ENCODE results near the gene SLC39A13.
A peak's percentile ranks its signal among the peaks of the same experiment; 100 is the strongest.

The SLC39A13 gene

DNA sequence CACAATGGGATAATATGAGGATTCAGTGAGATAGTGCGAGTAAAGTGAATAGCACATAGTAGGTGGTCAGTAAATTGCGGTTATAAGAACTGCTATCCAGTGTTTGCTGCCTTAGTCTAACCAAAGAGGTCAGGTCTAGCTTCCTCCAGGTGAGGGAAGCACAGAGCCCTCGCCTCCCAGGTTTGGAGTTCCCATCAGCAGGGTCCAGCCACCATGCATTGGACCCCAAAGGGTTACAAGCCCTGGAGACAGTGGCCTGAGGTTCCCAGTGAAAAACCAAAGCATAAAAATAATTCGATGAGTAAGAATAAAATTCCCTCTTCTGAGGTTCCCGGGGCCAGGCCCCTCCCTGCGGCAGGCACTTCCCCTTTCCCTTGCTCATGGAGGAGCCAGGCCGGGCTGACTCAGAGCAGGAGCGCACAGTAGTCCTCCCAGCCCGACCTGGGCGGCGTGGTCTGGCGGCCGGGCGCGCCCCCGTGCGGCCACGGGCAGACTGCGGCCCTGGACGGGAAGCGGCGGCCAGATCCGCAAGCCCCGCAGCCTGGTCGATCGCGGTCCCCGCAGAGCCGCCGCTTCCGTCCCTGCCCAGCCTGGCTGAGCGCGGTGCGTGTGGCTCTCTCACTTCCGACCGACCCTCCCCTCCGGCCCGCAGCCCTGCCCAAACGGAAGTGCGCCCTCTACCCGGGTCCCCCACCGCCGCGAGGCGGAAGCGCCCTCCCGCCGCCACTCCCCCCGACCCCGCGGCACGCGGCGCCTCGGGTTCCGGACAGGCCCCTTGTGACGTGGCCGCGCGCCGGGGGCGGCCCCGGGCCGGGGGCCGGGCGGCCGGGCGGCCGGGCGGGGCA is at the start of gene SLC39A13:
TSS of gene SLC39A13 (plus strand) at position 845 of the 845 bp plus-strand sequence. CDS start 1,505 bp downstream, outside the sequence.
- DNase-seq, result peak; percentile 94

DNA sequence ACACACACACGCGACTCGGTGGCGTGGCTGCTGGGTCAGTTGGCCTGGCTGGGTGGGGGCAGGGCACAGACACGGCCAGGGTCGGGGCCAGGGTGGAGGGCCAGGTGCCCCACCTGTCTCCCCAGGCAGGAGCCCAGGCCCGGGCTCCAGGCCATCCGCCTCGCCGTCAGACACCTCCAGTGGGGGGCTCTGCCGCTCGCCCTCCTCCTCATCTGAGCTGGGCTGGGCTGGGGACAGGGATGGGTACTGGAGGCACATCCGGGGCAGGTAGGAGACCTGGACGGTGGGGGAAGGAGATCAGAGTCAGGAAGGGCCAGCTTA is 49.7 kb upstream of the SLC39A13 start:
- DNase-seq, result no peak

DNA sequence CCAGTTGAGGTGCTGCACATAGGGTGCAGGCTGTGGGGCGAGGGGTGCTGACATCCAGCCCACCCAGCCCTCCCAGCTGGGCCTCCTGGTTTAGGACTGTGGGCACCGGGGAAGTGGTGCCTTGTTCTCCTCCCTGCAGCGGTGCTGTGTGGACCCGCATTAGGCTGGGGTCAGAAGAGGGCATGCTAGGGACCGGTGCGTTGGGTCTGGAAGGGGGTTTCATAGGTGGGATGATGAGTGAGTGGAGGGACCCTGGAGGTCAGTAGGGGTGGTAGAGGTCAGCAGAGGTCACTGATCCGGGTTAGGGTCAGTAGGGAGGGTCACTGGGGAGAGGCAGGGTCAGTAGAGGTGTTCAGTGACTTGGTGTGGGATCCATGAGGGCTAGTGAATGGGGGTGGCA is 49.2 kb upstream of the SLC39A13 start:
- no peak for DNase-seq

DNA sequence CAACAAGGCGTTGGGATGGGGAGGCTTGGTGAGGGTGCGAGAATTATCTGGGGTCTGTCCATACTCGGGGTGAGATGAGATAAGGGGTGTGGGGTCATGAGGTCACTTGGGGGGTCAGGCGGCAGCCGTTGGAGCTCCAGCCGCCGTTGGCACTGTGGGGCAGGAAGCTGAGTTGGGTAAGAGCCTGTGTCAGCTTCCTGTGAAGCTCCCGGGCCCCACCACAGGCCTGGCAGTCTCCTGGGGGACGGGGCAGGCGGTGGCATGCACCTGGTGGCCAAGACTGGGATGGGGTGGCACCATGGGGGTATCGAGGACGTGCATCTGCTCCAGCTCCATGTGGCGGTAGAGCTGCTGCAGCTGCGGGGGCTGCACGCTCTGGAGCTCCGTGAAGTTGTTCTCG is 48.8 kb upstream of the SLC39A13 start:
- no peak for DNase-seq

DNA sequence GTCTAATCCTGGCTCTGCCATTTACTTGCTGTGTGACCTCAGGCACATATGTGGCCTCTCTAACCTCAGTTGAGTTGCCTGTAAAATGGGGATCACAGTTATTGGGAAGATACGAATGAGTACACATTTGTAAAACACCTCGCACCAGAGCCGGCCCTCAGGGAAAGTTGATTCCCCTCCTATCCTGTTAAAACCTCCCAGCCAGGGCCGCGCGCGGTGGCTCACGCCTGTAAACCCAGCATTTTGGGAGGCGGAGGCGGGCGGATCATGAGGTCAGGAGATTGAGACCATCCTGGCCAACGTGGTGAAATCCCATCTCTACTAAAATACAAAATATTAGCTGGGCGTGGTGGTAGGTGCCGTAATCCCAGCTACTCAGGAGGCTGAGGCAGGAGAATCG is 48.0 kb upstream of the SLC39A13 start:
- DNase-seq, result no peak

DNA sequence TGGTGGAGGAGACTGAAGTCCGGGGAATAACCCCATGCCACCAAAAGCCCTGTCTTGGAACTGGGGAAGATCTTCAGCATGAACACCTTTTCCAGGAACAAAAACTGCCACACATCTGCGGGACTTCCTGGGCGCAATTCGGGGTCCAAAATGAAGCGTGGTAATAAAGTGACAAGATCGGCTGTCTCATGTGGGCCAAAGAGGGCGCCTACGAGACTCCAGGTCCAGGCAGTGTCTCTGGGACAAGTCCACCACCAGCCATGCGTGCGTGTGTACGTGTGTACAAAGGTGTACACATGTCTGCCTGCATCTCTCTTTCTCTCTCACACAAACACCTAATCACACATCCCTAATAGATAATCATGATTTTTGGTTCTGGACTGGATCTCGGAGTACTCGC is 47.0 kb upstream of the SLC39A13 start:
- DNase-seq, result no peak

DNA sequence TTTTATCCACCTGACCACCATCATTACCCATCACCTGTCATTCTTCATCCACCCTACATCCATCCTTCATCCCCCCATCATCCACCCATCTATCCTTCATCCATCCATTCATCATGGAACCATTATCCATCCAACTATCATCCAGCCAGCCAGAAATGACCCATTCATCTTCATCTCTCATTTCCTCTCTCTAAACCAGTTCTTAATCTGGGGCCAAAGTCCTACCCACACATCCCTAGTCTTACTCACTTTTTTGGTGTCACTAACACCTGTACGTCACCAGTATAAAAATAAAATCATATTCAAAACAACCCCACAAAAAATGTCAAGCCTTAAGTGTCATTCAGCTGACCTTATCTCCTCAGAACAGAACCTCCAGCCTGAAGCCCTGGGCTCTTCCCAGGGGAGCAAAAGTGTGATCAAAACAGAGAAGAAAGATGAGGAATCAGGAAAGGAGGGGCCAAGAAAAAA is 42.3 kb upstream of the SLC39A13 start:
- no peak for DNase-seq

DNA sequence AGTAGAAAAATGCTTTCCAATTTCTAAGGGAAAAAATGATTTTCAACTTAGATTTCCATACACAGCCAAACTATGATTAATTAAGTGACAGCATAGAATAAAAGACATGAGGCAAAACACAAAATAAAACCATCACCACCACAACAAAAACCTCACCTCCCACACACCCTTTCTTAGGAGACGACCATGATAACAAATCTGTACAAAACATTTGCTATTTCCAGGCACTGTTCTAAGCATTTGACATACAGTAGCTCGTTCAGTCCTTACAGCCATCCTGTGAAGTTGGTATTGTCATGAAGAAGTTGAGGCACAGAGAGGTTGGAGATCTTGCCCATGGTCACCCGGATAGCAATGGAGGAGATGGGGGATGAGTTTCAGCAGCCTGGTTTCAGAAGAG is 38.7 kb upstream of the SLC39A13 start:
- no peak for DNase-seq

DNA sequence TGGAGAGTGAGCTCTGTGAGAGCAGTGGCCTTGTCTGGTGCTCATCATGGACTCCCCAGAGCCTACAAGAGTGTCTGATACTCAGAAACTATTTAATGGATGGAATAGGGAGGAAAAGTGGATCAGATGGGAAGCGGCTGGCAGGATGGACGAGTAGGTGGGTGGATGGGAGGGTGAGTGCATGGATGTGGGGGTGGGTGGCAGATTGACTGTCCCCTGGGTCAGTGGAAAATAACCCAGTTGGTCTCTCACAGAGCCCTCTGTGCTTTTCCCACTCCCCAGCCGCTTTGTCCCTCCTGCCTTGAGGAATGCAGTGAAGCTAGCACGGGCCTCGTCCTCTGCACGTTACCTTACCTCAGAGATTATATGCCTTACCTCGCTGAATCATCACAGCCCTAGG is 36.0 kb upstream of the SLC39A13 start:
- no peak for DNase-seq

DNA sequence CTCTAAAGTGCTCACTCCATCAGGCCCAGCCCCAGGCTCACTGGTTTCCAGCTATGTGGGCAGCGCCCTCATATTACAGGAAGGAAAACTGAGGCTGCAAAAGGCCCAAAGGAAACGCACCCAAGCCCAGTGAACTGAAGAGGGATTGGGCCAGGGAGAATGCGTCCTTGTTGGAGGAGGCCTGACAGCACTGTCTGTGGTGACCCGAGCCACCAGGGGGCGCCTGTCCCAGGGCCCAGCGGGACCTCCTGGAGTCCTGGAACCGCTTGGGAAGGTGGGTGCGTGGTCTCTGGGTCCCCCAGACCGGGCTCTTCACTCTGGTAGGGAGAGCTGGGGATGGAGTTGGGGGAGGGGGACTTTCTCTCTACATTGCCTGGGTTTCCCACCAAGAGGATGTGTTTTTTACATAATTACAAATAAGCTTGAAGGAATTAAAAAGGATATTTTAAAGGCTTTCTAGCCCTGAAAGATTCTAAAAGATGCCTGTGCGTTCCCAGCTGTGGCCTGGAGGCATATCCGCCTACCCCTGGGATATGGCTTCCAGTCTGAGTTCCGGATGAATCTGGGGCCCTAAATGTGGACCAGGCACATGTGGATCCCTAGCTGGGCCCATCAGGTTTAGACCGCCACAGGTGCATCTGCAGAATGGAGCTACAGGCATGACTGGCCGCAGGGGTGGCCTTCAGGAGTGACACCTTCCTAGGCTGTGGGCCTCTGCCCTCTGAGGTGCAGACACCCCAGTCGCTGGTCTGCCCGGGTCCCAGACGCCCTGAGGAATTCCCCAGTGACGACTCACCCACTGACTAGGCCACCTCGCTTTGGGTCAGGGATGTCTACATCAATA is 34.3 kb upstream of the SLC39A13 start:
- peak; percentile 79 to 84 for DNase-seq

DNA sequence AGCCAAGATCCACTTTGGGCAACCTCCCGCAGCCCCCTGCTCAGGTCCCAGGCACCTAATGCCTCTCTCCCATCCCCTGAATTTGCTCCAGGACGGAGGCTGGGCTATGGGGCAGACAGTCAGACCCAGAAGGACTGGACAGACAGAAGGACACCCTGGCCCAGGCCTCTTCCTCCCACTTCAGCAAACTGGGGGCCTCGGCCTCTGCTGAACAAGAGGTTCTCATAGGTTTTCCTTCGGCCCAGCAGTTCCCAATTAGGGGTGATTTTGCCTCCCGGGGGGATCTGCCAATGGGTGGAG is 33.7 kb upstream of the SLC39A13 start:
- no peak for DNase-seq

DNA sequence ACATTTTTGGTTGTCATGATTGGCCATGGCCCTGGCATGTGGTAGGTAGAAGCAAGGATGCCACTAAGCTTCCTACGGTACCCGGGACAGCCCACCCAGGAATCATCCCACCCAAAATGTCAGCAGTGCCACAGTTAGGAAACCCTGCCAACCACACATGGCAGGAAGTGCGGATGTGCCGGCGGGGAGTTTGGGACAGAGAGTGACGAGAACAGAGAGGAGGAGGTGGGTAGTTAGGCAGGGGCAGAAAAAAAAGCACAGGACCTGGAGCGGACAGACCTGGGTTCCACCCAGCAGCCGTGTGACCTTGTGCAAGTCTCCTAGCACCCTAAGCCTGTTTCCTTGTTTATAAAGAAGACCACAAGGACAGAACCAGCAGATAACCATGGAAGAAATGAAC is 33.4 kb upstream of the SLC39A13 start:
- no peak for DNase-seq

DNA sequence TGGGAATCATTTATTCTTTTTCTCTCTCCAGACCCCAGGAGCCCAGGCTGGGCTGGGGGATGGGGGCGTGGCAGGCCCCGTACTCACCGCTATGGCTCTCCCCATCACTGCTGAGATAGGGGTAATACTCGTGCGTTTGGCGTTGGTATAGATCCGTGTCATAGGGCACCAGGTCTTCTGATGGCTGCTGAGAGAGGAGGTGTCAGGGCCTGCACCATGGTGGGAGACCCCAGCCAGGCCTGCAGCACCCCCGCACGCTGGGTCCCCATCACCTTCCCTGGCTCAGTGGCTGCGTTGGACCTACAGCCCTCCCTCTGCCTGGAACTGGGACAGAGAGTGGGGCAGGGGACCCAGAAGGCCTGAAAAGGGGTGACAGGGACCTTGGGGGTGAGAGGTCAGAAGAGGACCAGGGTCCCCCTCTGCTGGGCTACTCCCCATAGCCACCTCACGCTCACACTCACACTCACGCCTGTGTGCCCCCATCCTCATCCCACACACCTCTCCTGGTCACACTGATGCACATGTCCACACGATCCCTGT is 32.8 kb upstream of the SLC39A13 start:
- DNase-seq, result no peak

DNA sequence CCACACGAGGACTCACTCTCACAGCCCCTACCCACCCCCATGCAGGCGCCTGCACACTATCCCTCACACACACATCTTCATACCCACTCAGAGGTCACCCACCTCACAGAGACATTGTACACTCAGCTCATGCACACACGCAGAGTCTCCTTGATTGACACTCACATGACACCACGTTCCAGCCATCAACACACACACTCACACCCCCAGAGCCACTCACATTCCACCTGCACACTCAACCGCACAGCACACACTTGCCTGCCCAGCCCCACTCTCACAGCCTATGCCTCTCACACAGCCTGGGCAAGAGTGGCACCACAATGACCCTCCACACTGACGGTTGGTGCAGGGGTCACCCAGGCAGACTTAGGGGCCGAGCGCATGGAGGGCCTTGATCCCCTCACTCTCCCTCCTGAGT is 32.3 kb upstream of the SLC39A13 start:
- no peak for DNase-seq

DNA sequence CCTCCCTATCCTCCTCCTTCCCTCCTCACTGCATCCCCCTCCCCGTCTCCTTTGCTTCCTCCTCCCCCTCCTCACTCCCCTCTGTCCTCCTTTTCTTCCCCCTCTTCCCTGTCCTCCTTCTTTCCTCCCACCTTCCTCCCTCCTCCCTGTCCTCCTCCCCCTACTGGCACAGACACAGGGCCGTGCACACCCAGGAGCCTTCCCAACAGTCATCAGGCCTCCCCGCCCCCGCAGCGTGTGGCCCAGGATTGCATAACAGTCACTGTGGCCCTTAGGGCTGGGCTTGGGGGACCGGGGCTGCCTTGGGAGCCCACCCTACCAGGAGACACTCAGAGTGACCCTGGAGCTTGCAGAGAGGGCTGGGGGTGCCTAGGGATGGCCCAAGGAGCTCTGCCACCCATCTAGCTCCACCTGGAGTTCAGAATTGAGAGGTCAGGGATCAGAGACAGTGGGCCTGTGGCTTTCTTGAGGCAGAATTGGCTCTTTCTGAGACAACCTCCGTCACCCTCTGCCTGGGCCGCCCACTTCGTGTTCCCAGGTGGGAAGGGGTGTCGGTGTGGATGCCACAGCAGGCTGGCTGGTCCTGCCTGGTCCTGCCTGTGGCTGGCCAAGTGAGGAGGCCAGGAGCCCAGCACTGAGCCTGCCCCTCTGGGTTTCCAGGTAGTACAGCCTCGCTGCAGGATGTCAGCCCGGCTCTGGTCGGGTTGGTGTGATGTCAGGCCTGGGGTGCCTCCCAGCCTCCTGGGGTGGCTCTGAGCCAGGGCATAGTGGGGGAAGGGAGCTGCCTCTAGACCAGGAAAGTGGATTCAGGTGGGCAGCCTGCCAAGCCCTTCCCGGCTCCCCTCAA is 31.6 kb upstream of the SLC39A13 start:
- peak in 1 of 2 donors; percentile 56 for DNase-seq

DNA sequence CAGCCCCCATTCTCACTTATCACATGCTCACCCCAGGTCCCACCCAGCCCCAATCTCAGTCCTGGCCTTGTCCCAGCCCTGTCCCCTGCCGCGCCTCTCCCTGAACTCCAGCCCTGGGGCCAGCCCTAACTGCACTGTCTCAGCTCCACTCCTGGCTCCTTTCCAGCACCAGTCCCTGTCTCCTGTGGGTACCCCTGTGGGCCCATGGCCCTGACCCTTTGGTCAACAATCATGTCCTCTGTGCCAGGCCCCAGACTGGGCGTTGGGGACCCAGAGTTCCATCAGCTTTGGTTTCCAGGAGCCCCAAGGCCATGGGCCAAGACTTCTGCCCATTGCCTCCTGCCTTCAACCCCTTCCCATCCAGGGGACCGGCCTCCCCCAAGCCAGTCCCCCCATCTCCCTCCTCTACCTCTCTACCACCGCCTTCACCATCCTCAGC is 30.8 kb upstream of the SLC39A13 start:
- no peak for DNase-seq

DNA sequence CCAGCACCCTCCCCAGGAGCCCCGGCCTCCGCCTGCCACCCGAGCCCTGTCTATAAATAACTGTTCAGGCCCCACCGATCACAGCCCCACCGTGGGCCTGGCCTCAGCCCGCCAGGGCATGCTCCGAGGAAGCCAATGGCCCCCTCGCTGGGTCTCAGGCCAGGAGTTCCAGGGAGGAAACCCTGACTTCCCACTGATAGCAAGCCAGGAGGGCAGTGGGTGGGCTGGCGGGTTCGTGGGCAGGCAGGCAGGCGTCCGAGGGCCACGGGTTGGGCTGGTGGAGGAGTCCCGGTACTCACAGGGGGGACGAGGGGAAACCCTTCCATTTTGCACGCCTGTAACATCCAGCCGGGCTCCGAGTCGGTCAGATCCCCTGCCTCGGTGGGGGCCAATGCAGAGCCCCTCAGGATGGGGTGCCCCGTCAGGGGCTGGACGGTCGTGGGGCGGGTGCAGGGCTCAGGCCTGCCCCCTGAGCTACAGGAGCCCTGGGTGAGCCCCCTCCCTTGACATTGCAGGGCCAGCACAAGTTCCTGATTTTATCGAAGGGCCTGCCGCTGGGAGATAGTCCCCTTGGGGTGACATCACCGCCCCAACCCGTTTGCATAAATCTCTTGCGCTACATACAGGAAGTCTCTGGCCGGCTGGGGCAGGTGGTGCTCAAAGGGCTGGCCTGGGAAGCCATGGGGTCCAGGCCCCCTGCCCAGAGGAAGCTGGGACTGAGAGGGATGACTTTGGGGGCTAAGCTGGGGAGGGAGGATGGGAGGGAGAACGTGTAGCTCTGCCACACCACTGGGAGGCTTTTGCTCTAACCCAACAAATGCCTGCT is 30.2 kb upstream of the SLC39A13 start, which contains the start of gene SPI1:
TSS of gene SPI1 (minus strand) at position 538 of the 826 bp plus-strand sequence. CDS start at position 344, 194 bp downstream.
- peak in 1 of 2 donors; percentile 84 for DNase-seq

DNA sequence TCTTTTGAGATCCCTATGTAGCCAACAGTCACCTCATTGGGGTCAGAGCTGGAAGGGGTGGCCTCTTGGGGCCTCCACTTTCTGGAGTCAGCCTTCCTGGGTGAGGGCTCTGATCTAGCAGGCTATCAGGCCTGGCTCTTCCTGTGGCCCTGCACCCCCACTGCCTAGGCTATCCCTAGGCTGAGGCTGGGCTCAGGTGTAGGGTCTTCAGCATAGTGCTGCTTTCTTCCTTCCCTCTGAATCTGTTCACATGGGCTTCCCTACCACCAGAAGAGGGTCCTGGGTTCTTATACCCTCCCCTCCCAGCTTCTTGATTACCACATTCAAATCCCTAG is 29.6 kb upstream of the SLC39A13 start:
- no peak for DNase-seq

DNA sequence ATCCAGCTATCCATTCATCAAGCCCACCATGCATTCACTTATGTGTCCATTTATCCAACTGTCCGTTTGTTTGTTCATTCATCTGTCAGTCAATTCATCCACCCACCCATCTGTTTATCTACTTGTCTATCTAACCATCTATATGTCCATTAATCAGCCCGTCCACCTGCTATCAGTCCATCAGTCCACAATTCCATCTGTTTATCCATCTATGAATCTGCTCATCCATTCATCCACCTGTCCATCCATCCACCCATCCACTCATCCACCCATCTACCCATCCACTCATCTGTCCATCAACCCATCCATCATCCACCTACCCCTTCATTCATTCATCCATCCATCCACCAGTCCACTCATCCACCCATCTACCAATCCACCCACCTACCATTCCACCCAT is 29.1 kb upstream of the SLC39A13 start:
- no peak for DNase-seq

DNA sequence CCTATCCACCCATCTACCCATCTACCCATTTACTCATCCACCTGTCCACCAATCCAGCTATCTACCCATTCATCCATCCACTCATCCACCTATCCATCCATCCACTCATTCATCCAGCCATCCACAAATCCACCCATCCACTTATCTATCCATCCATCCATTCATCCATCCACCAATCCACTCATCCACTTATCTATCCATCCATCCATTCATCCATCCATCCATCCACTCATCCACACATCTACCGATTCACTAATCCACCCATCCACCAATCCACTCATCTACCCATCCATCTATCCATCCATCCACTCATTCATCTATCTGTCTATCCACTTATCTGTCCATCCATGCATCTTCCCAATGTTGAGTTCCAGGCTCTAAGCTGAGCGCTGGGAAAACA is 28.3 kb upstream of the SLC39A13 start:
- no peak for DNase-seq

DNA sequence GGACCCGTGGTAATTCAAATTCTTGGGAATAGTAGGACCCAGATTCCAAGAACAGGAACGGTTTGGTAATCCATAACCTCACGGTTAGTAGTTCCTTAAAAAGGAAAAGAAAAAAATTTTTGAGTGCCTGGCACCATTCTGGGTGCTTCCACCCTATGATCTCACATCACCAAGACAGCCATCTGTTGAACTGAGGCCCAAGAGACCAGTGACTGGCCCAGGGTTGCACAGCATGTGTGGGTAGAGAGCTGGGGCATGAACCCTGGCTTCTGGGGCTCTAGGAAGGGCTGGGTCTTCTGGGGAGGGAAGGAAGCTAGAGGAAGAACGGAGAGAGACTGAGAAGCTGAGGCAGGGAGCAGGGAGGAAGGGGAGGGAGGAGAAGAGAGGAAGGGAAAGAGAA is 25.3 kb upstream of the SLC39A13 start:
- no peak for DNase-seq

DNA sequence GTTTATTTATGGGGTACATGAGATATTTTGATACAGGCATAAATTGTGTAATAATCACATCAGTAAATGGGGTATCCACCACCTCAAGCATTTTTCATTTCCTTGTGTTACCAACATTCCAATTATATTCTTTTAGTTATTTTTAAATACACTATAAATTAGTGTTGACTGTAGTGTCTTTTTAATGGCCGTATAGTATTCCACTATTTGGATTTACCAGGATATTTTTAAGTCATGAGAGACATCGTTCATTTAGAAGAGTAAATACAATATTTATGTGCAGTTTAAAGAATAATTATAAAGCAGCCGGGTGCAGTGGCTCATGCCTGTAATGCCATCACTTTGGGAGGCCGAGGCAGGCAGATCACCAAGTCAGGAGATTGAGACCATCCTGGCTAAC is 23.9 kb upstream of the SLC39A13 start:
- DNase-seq, result no peak

All from CD4-positive, alpha-beta T cell treated with Interleukin-1 beta for 1 hour (primary cell).